ENCODE data around the gene OXSR1.

OXSR1 gene

GRCh38 chr3:38214560-38214959, 49.2 kb downstream of the OXSR1 start:
- no peak for DNase-seq
- TF ChIP-seq CTCF (IDR thresholded peaks at IDR 0.05; ENCODE audit: low read depth, low read length, missing control alignments) = no peak
- Histone ChIP-seq H3K36me3 (replicated peaks) (peaks cover 8% of the 10 kb centered on the region), H3K27me3 (replicated peaks) (no peaks in the 10 kb centered on the region), H3K27ac (no peak overlapping the region), H3K4me3 (ENCODE audit: low read depth, low read length) (no peak overlapping the region)
- in situ Hi-C loops (cut with HindIII; ENCODE audit: low pct_ligation_motif_present, low sequenced_read_pairs) = no loop called here

- H3K27ac ChIP-seq = no peak overlapping the region
Observed at GRCh38 chr3:38219609-38220197, 54.4 kb downstream of the OXSR1 start.

GRCh38 chr3:38221005-38221404, 55.7 kb downstream of the OXSR1 start:
- TF ChIP-seq CTCF (IDR thresholded peaks at IDR 0.05; ENCODE audit: low read depth, low read length, missing control alignments) = no peak
- in situ Hi-C loops (cut with HindIII; ENCODE audit: low pct_ligation_motif_present, low sequenced_read_pairs) = no loop called here
- DNase-seq = no peak
- no peak overlapping the region for H3K4me3 ChIP-seq (ENCODE audit: low read depth, low read length)
- no peak overlapping the region for H3K27ac ChIP-seq
- H3K36me3 ChIP-seq (replicated peaks) = peaks cover 15% of the 10 kb centered on the region
- H3K27me3 ChIP-seq (replicated peaks) = no peaks in the 10 kb centered on the region

More at GRCh38 chr3:38219609-38220197, 54.4 kb downstream of the OXSR1 start:
- no peak for TF ChIP-seq CTCF (IDR thresholded peaks at IDR 0.05; ENCODE audit: low read depth, low read length, missing control alignments)
- no peak overlapping the region for H3K4me3 ChIP-seq (ENCODE audit: low read depth, low read length)
- H3K27me3 ChIP-seq (replicated peaks) = no peaks in the 10 kb centered on the region
- DNase-seq = no peak
- in situ Hi-C loops (cut with HindIII; ENCODE audit: low pct_ligation_motif_present, low sequenced_read_pairs) = no loop called here
- H3K36me3 ChIP-seq (replicated peaks) = peaks cover 15% of the 10 kb centered on the region

DNA sequence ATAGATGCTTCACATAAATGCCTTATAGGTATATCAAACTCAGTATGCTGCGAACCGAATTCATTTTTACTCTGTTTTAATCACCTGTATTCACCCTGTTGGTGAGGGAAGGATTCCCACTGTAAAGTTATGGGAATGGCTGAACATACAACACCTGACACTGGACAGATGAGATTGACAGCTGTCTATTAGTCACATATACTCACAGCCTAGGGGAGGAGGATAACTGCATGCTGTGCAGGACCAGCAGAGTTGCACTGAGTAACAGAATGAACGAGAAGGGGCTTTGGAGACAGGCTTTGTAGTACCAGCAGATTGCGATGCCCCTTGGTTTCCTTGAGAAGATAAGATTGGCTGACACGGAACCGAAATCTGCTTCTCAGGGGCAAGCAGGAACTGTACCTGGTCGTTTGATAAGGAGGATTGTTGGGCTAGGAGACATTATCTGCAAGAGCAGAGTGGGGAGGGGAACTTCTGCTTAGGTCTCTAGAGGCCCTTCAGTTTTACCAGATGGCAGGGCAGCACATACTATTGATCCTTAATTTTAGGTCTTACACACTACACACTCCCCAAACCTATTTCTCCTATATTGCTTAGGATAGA, 56.8 kb downstream of the OXSR1 start:
- Histone ChIP-seq H3K4me3 (ENCODE audit: low read depth, low read length) (no peak overlapping the region), H3K36me3 (replicated peaks) (peaks cover 12% of the 10 kb centered on the region), H3K27ac (no peak overlapping the region), H3K27me3 (replicated peaks) (no peaks in the 10 kb centered on the region)
- TF ChIP-seq CTCF (IDR thresholded peaks at IDR 0.05; ENCODE audit: low read depth, low read length, missing control alignments) = no peak
- in situ Hi-C loops (cut with HindIII; ENCODE audit: low pct_ligation_motif_present, low sequenced_read_pairs) = no loop called here
- no peak for DNase-seq

DNA sequence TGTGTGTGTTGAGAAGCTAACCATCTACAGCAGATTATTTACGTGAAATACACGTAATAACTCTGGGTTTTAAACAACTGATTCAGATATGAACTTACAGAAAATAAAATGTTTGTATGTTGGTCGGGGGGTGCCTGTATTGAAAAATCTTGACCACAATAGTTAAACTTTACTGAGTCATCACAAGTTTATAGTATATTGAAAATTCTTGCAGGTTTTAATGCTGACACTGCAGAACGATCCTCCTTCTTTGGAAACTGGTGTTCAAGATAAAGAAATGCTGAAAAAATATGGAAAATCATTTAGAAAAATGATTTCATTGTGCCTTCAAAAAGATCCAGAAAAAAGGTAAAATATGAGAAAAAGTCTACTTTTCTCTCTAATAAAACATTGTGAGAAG, 59.0 kb downstream of the OXSR1 start:
- no peak overlapping the region for H3K27ac ChIP-seq
- DNase-seq = no peak
- peaks cover 9% of the 10 kb centered on the region for H3K36me3 ChIP-seq (replicated peaks)

More for the DNA sequence above, 59.0 kb downstream of the OXSR1 start:
- TF ChIP-seq CTCF (IDR thresholded peaks at IDR 0.05; ENCODE audit: low read depth, low read length, missing control alignments) = no peak
- Histone ChIP-seq H3K4me3 (ENCODE audit: low read depth, low read length) (no peak overlapping the region), H3K27me3 (replicated peaks) (no peaks in the 10 kb centered on the region)
- in situ Hi-C loops (cut with HindIII; ENCODE audit: low pct_ligation_motif_present, low sequenced_read_pairs) = no loop called here
